Kidney (tissue), 14 donors: ENCODE results near the gene FZD1. TPM values are rescaled to one million over a fixed set of nuclear protein-coding genes. Genes with fewer than 3 reads are reported as not detected.

Experiments used
- DNase-seq, 5 donors: peaks; one replicate each; pipeline ENCODE4 v3.0.0-alpha.2; 2013 to 2020
- FAIRE-seq: peaks from 2 replicates; lab custom pipeline; 2012; peaks lifted over from hg19 to GRCh38; lab: Jason Lieb, UNC
- H3K27ac ChIP-seq, 2 donors: one replicate each; pipeline ENCODE4 v1.7.0; 2013; ENCODE audit warnings: low read depth in 2 of 2, low read length in 2 of 2, inconsistent platforms in 1 of 2
- H3K27me3 ChIP-seq: one replicate; pipeline ENCODE4 v1.7.1; 2013; ENCODE audit warnings: low read length, inconsistent platforms; ENCODE audit not compliant: control insufficient read depth, insufficient read depth
- H3K36me3 ChIP-seq, 3 donors: one replicate each; pipeline versions ENCODE4 v1.7.0 to v1.7.1; 2013; ENCODE audit warnings: low read length in 3 of 3, control low read depth in 1 of 3, inconsistent platforms in 1 of 3; ENCODE audit not compliant: insufficient read depth in 3 of 3, control insufficient read depth in 2 of 3
- H3K4me1 ChIP-seq, 3 donors: one replicate each; pipeline versions ENCODE4 v1.7.0 to v1.7.1; 2013; ENCODE audit warnings: low read length in 3 of 3, inconsistent platforms in 1 of 3, low read depth in 1 of 3; ENCODE audit not compliant: control insufficient read depth in 2 of 3, insufficient read depth in 2 of 3
- H3K4me3 ChIP-seq, 3 donors: one replicate each; pipeline versions ENCODE4 v1.7.0 to v1.8.1; 2013; ENCODE audit warnings: low read length in 3 of 3, control low read depth in 1 of 3, inconsistent platforms in 1 of 3
- H3K9ac ChIP-seq, 3 donors: one replicate each; pipeline versions ENCODE4 v1.7.0 to v1.7.1; 2013; ENCODE audit warnings: low read length in 3 of 3, control low read depth in 1 of 3, inconsistent platforms in 1 of 3
- H3K9me3 ChIP-seq, 3 donors: one replicate each; pipeline versions ENCODE4 v1.7.0 to v1.7.1; 2013; ENCODE audit warnings: low read length in 3 of 3, control low read depth in 1 of 3, inconsistent platforms in 1 of 3; ENCODE audit not compliant: control insufficient read depth in 2 of 3, insufficient read depth in 1 of 3
- CTCF ChIP-seq: IDR thresholded peaks from 3 replicates; pipeline ENCODE4 v1.5.1; 2012; ENCODE audit warnings: mild to moderate bottlenecking, moderate library complexity, borderline replicate concordance; ENCODE audit not compliant: insufficient read depth; ENCODE audit errors: extremely low read depth
- intact Hi-C: fragments of 100-400 bp; cut with DNase I; formaldehyde crosslinking; loops from one replicate; pipeline ENCODE4 v1.11.1; 2022
- polyA plus RNA-seq: library from polyadenylated mRNA; stranded (reverse); fragments of 350-450 nt; fragmentation: Illumina TruSeq; extraction: RNeasy Lipid Tissue Mini Kit (QIAGEN cat#74804); gene quantifications from one replicate; pipeline ENCODE4 v1.2.3, GENCODE V29; 2014; ENCODE audit warnings: low read depth, low replicate concordance; ENCODE audit not compliant: insufficient read depth
- total RNA-seq: library from RNA; stranded (reverse); fragmentation: NEBNext Ultra II Directional; extraction: Animal tissue kit (Norgen Biotek cat#: 25700); gene quantifications from one replicate; pipeline ENCODE4 v1.2.1, GENCODE V29; 2021
- donor health status: control.
- donor health status: control.
- donor health status: control.
- donor health status: control.
- donor health status: control.
- donor health status: DM: yes; HTN: yes; CAD: no.
- donor health status: Normal renal cell carcinoma (clear cell type).

FZD1 gene
- total and polyA plus RNA-seq, 2 donors from 2014 or later, result 8.6 to 34.8 TPM

- no peak for TF ChIP-seq CTCF
- DNase-seq, result no peak
- Histone ChIP-seq H3K36me3 (no peaks in the 10 kb centered on the region), H3K4me1 (peaks cover 0 to 12% (median 0%) of the 10 kb centered on the region in 3 donors), H3K27ac (no peak overlapping the region), H3K9me3 (no peaks in the 10 kb centered on the region), H3K4me3 (no peak overlapping the region), H3K9ac (no peak overlapping the region), H3K27me3 (no peaks in the 10 kb centered on the region)
- no peak for FAIRE-seq
- intact Hi-C loops, result no loop called here
Observed at GRCh38 chr7:91285696-91286355, 21.6 kb downstream of the FZD1 start.

GRCh38 chr7:91286432-91286831 lies 22.2 kb downstream of the FZD1 start:
- H3K4me3 ChIP-seq, result no peak overlapping the region
- H3K36me3 ChIP-seq, result no peaks in the 10 kb centered on the region
- H3K4me1 ChIP-seq, result peaks cover 0 to 12% (median 0%) of the 10 kb centered on the region in 3 donors
- intact Hi-C loops, result no loop called here
- FAIRE-seq, result no peak
- no peak for TF ChIP-seq CTCF
- no peak overlapping the region for H3K27ac ChIP-seq
- H3K27me3 ChIP-seq, result no peaks in the 10 kb centered on the region
- H3K9me3 ChIP-seq, result no peaks in the 10 kb centered on the region
- peak in 4 of 5 donors; percentile 68 to 82 (median 78) for DNase-seq
- no peak overlapping the region for H3K9ac ChIP-seq

GRCh38 chr7:91287371-91288084 lies 23.3 kb downstream of the FZD1 start:
- Histone ChIP-seq H3K36me3 (no peaks in the 10 kb centered on the region), H3K27ac (peak overlapping the region in 1 of 2 donors; percentile 15), H3K9me3 (no peaks in the 10 kb centered on the region), H3K4me3 (no peak overlapping the region), H3K9ac (no peak overlapping the region), H3K27me3 (no peaks in the 10 kb centered on the region), H3K4me1 (peaks cover 0 to 12% (median 0%) of the 10 kb centered on the region in 3 donors)
- intact Hi-C loops, result no loop called here
- FAIRE-seq, result no peak
- DNase-seq, result peak in 1 of 5 donors; percentile 29
- TF ChIP-seq CTCF, result peak; percentile 23
